SK-N-SH treated with all-trans-retinoic acid at 6 μM for 48 hours (cell line): Measurements from ENCODE around the gene KLF5.

ENCODE experiments used
- ATAC-seq: fragments of 200-7000 bp; cut with Tn5 transposase; 3 replicates; pipeline ENCODE4 v1.9.1; 2020; ENCODE audit warnings: mild to moderate bottlenecking, moderate library complexity
- ARNTL ChIP-seq: fragments of 450-650 bp; formaldehyde crosslinking; IDR thresholded peaks from 2 replicates; pipeline ENCODE4 v1.5.0; 2020; ENCODE audit warnings: low read depth, mild to moderate bottlenecking, moderate library complexity, borderline replicate concordance
- BACH2 ChIP-seq: fragments of 250-450 bp; sonication (Bioruptor Pico); IDR thresholded peaks from 2 replicates; pipeline ENCODE4 v1.9.0; 2021; ENCODE audit warnings: mild to moderate bottlenecking, borderline replicate concordance
- CSDC2 ChIP-seq: fragments of 250-450 bp; sonication (Bioruptor Pico); IDR thresholded peaks from 2 replicates; pipeline ENCODE4 v1.5.0; 2020; ENCODE audit warnings: mild to moderate bottlenecking, moderate library complexity
- ESRRG ChIP-seq: fragments of 250-450 bp; sonication (Bioruptor Pico); IDR thresholded peaks from 2 replicates; pipeline ENCODE4 v1.6.1; 2021; ENCODE audit warnings: mild to moderate bottlenecking
- GLIS3 ChIP-seq: fragments of 250-450 bp; sonication (Bioruptor Pico); IDR thresholded peaks from 2 replicates; pipeline ENCODE4 v1.5.0; 2020; ENCODE audit warnings: mild to moderate bottlenecking, moderate library complexity
- ISL1 ChIP-seq: fragments of 250-450 bp; sonication (Bioruptor Pico); IDR thresholded peaks from 2 replicates; pipeline ENCODE4 v2.1.2; 2022; ENCODE audit warnings: mild to moderate bottlenecking, moderate library complexity
- OSR1 ChIP-seq: fragments of 250-450 bp; sonication (Bioruptor Pico); IDR thresholded peaks from 2 replicates; pipeline ENCODE4 v1.8.0; 2022; ENCODE audit warnings: moderate library complexity, mild to moderate bottlenecking, inconsistent platforms
- PPARA ChIP-seq: fragments of 250-450 bp; sonication (Bioruptor Pico); IDR thresholded peaks from 2 replicates; pipeline ENCODE4 v1.5.0; 2020; ENCODE audit warnings: mild to moderate bottlenecking, borderline replicate concordance
- RARB ChIP-seq: fragments of 250-450 bp; sonication (Bioruptor Pico); IDR thresholded peaks from 2 replicates; pipeline ENCODE4 v1.8.0; 2021; ENCODE audit warnings: mild to moderate bottlenecking, moderate library complexity
- SNAI2 ChIP-seq: fragments of 250-450 bp; sonication (Bioruptor Pico); IDR thresholded peaks from 2 replicates; pipeline ENCODE4 v1.5.0; 2020; ENCODE audit warnings: mild to moderate bottlenecking, moderate library complexity
- TCF4 ChIP-seq: fragments of 250-450 bp; sonication (Bioruptor Pico); IDR thresholded peaks from 2 replicates; pipeline ENCODE4 v1.8.0; 2021; ENCODE audit warnings: mild to moderate bottlenecking, moderate library complexity, borderline replicate concordance
- TOX ChIP-seq: fragments of 250-450 bp; sonication (Bioruptor Pico); IDR thresholded peaks from 2 replicates; pipeline ENCODE4 v1.8.0; 2021; ENCODE audit warnings: mild to moderate bottlenecking, moderate library complexity, borderline replicate concordance
- ZC3H10 ChIP-seq: fragments of 250-450 bp; sonication (Bioruptor Pico); IDR thresholded peaks from 2 replicates; pipeline ENCODE4 v1.5.1; 2021; ENCODE audit warnings: mild to moderate bottlenecking, moderate library complexity
- ZFP3 ChIP-seq: fragments of 250-450 bp; sonication (Bioruptor Pico); IDR thresholded peaks from 2 replicates; pipeline ENCODE4 v1.5.0; 2020; ENCODE audit warnings: mild to moderate bottlenecking, moderate library complexity
- ZFP30 ChIP-seq: fragments of 450-650 bp; formaldehyde crosslinking; IDR thresholded peaks from 2 replicates; pipeline ENCODE4 v1.5.0; 2022; ENCODE audit warnings: mild to moderate bottlenecking, moderate library complexity
- ZNF565 ChIP-seq: fragments of 450-650 bp; formaldehyde crosslinking; conservative IDR thresholded peaks from 2 replicates; pipeline ENCODE4 v1.5.0; 2020; ENCODE audit warnings: low read depth, mild to moderate bottlenecking, moderate library complexity
- ZNF8 ChIP-seq: fragments of 450-650 bp; formaldehyde crosslinking; IDR thresholded peaks from 2 replicates; pipeline ENCODE4 v1.5.0; 2020; ENCODE audit warnings: mild to moderate bottlenecking, moderate library complexity
- TF ChIP-seq, protein P1 (sequence below): fragments of 250-450 bp; sonication (Bioruptor Pico); IDR thresholded peaks from 2 replicates; pipeline ENCODE4 v1.5.1; 2021; ENCODE audit warnings: mild to moderate bottlenecking, moderate library complexity
- TF ChIP-seq, protein P2 (sequence below): fragments of 250-450 bp; sonication (Bioruptor Pico); IDR thresholded peaks from 2 replicates; pipeline ENCODE4 v1.5.1; 2020; ENCODE audit warnings: low read depth, mild to moderate bottlenecking, moderate library complexity
- TF ChIP-seq, protein P3 (sequence below): fragments of 250-450 bp; sonication (Bioruptor Pico); IDR thresholded peaks from 2 replicates; pipeline ENCODE4 v1.8.0; 2020; ENCODE audit warnings: mild to moderate bottlenecking, moderate library complexity, borderline replicate concordance
- TF ChIP-seq, protein P4 (sequence below): fragments of 250-450 bp; sonication (Bioruptor Pico); IDR thresholded peaks from 2 replicates; pipeline ENCODE4 v1.5.0; 2020; ENCODE audit warnings: mild to moderate bottlenecking, moderate library complexity
- TF ChIP-seq, protein P5 (sequence below): fragments of 250-450 bp; sonication (Bioruptor Pico); IDR thresholded peaks from 2 replicates; pipeline ENCODE4 v1.8.0; 2021; ENCODE audit warnings: low read depth, mild to moderate bottlenecking, moderate library complexity, borderline replicate concordance

Gene KLF5

DNA sequence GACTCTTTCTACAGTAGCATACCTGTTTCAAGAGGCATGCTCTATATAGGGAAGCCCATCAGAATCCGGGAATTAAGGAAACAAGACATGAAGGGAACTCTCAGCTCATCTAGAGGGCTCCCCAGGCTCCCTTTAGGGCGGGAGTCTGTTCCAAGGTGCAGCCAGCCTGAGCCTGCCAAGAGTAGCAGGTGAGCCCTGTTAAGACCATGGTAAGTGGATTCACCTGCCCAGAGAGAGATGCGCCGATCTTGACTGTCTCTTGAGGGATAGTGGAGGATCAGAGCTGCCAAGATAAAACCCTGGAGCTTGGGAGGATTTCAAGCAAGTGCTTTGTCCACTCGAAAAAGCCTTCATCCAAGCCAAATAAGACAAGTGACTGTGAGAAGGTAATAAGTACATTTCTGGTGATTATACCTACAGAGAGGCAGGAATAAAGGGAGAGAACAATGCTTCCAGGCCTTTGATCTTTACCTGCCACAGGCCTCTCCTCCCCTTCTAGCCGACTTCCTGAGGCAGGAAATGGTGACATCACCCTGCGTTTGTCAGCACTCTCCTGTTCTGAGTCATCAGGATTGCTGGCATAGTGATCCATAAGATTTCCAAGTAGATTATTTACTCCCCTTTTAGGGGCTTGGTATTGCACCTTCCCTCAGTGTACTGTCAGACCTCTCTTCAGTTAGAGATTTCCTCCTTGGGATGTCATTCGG is 31.5 kb downstream of the KLF5 start:
- ATAC-seq, result peak; percentile 88
- TF ChIP-seq ZFP3 (CRISPR knock-in tag) (no peak), ISL1 (CRISPR knock-in tag) (peak; percentile 35), ZNF8 (CRISPR knock-in tag) (no peak), BACH2 (CRISPR knock-in tag) (no peak), PPARA (CRISPR knock-in tag) (no peak), ZNF565 (CRISPR knock-in tag) (no peak), CSDC2 (CRISPR knock-in tag) (no peak), GLIS3 (no peak)
- TF ChIP-seq, protein P1, sequence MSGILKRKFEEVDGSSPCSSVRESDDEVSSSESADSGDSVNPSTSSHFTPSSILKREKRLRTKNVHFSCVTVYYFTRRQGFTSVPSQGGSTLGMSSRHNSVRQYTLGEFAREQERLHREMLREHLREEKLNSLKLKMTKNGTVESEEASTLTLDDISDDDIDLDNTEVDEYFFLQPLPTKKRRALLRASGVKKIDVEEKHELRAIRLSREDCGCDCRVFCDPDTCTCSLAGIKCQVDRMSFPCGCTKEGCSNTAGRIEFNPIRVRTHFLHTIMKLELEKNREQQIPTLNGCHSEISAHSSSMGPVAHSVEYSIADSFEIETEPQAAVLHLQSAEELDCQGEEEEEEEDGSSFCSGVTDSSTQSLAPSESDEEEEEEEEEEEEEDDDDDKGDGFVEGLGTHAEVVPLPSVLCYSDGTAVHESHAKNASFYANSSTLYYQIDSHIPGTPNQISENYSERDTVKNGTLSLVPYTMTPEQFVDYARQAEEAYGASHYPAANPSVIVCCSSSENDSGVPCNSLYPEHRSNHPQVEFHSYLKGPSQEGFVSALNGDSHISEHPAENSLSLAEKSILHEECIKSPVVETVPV, result no peak

DNA sequence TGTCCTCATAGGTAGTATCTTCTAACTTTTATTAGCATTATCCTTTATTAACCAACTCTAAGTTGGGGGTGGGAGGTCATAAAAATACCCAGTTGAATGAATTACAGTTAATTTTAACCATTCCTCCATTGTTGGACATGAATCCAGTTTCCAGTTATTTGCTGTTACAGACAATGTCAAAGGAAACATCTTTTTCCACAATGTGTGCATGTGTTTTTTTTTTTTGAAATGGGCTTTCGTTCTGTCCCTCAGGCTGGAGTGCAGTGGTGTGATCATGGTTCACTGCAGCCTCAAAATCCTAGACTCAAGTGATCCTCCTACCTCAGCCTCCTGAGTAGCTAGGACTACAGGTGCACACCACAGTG is 32.0 kb downstream of the KLF5 start:
- TF ChIP-seq BACH2 (CRISPR knock-in tag) (no peak), ISL1 (CRISPR knock-in tag) (no peak), ARNTL (no peak)
- TF ChIP-seq, protein P2, sequence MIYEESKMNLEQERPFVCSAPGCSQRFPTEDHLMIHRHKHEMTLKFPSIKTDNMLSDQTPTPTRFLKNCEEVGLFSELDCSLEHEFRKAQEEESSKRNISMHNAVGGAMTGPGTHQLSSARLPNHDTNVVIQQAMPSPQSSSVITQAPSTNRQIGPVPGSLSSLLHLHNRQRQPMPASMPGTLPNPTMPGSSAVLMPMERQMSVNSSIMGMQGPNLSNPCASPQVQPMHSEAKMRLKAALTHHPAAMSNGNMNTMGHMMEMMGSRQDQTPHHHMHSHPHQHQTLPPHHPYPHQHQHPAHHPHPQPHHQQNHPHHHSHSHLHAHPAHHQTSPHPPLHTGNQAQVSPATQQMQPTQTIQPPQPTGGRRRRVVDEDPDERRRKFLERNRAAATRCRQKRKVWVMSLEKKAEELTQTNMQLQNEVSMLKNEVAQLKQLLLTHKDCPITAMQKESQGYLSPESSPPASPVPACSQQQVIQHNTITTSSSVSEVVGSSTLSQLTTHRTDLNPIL, result no peak
- TF ChIP-seq, protein P3, sequence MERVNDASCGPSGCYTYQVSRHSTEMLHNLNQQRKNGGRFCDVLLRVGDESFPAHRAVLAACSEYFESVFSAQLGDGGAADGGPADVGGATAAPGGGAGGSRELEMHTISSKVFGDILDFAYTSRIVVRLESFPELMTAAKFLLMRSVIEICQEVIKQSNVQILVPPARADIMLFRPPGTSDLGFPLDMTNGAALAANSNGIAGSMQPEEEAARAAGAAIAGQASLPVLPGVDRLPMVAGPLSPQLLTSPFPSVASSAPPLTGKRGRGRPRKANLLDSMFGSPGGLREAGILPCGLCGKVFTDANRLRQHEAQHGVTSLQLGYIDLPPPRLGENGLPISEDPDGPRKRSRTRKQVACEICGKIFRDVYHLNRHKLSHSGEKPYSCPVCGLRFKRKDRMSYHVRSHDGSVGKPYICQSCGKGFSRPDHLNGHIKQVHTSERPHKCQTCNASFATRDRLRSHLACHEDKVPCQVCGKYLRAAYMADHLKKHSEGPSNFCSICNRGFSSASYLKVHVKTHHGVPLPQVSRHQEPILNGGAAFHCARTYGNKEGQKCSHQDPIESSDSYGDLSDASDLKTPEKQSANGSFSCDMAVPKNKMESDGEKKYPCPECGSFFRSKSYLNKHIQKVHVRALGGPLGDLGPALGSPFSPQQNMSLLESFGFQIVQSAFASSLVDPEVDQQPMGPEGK (CRISPR knock-in tag), result no peak
- no peak for ATAC-seq

DNA sequence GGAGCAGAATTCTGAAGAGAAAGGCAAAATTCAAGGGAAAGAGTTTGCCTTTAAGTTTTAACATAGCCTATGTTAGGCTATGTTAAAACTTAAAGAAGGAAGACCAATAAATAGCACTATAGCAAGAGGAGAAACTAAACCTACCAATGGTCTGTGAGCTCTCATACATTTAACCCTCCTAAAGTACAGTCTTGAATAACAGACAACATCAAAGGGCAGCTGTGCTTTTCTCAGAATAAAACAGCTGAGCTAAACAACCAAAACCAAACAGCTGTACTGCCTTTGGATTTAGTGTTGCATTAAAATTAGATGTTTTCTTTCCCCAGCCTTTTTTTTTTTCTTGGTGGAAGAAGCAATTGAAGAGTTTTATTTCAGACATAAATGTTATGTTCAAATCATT is 34.0 kb downstream of the KLF5 start:
- TF ChIP-seq, protein P2, result no peak
- TF ChIP-seq PPARA (CRISPR knock-in tag) (no peak), OSR1 (CRISPR knock-in tag) (no peak), ZFP30 (CRISPR knock-in tag) (no peak), SNAI2 (CRISPR knock-in tag) (no peak), TOX (no peak), GLIS3 (no peak), RARB (CRISPR knock-in tag) (no peak), ZNF8 (CRISPR knock-in tag) (no peak), ZC3H10 (no peak), ESRRG (no peak), ISL1 (CRISPR knock-in tag) (no peak)
- TF ChIP-seq, protein P4, sequence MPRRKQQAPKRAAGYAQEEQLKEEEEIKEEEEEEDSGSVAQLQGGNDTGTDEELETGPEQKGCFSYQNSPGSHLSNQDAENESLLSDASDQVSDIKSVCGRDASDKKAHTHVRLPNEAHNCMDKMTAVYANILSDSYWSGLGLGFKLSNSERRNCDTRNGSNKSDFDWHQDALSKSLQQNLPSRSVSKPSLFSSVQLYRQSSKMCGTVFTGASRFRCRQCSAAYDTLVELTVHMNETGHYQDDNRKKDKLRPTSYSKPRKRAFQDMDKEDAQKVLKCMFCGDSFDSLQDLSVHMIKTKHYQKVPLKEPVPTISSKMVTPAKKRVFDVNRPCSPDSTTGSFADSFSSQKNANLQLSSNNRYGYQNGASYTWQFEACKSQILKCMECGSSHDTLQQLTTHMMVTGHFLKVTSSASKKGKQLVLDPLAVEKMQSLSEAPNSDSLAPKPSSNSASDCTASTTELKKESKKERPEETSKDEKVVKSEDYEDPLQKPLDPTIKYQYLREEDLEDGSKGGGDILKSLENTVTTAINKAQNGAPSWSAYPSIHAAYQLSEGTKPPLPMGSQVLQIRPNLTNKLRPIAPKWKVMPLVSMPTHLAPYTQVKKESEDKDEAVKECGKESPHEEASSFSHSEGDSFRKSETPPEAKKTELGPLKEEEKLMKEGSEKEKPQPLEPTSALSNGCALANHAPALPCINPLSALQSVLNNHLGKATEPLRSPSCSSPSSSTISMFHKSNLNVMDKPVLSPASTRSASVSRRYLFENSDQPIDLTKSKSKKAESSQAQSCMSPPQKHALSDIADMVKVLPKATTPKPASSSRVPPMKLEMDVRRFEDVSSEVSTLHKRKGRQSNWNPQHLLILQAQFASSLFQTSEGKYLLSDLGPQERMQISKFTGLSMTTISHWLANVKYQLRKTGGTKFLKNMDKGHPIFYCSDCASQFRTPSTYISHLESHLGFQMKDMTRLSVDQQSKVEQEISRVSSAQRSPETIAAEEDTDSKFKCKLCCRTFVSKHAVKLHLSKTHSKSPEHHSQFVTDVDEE, result no peak
- no peak for ATAC-seq

DNA sequence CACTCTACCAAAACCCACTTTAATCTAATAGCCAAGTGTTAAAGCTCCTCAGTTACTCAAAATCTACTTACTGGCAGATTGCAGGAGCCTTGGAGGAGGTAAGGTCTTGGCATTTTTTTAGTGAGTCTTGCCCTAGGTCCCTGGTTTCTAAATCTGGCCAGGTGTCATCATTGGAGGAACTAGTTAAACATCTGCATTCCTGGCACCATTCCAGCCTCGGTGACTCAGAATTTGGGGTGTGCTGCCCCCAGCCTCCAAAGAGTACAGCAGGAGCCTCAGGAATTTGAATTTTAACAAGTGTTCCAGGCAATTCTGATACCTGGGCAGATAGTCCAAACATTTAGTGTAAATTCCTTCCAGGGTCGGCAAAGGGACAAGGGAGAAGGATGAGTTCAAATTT is 37.4 kb downstream of the KLF5 start:
- no peak for ATAC-seq
- TF ChIP-seq TOX, result no peak
- no peak for TF ChIP-seq SNAI2 (CRISPR knock-in tag)
- no peak for TF ChIP-seq TCF4 (CRISPR knock-in tag)
- TF ChIP-seq ISL1 (CRISPR knock-in tag), result no peak
- TF ChIP-seq, protein P3 (CRISPR knock-in tag), result no peak
- TF ChIP-seq, protein P5, sequence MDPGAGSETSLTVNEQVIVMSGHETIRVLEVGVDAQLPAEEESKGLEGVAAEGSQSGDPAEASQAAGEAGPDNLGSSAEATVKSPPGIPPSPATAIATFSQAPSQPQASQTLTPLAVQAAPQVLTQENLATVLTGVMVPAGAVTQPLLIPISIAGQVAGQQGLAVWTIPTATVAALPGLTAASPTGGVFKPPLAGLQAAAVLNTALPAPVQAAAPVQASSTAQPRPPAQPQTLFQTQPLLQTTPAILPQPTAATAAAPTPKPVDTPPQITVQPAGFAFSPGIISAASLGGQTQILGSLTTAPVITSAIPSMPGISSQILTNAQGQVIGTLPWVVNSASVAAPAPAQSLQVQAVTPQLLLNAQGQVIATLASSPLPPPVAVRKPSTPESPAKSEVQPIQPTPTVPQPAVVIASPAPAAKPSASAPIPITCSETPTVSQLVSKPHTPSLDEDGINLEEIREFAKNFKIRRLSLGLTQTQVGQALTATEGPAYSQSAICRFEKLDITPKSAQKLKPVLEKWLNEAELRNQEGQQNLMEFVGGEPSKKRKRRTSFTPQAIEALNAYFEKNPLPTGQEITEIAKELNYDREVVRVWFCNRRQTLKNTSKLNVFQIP (CRISPR knock-in tag), result no peak
- no peak for TF ChIP-seq ZNF8 (CRISPR knock-in tag)
- no peak for TF ChIP-seq BACH2 (CRISPR knock-in tag)
- TF ChIP-seq GLIS3, result no peak
- TF ChIP-seq PPARA (CRISPR knock-in tag), result no peak
